ENCODE results near the gene E4F1.

GRCh38 chr16:2284001-2284770 is 60.8 kb downstream of the E4F1 start:
- no peak for TF ChIP-seq CTCF (IDR thresholded peaks at IDR 0.05; ENCODE audit: low read depth, low read length)
- TF ChIP-seq POLR2A (IDR thresholded peaks at IDR 0.05; ENCODE audit: extremely low read depth, insufficient read length), result no peak
- no peak for TF ChIP-seq MYC (IDR thresholded peaks at IDR 0.05; ENCODE audit: low read depth, low read length)

All from NB4 (cell line).